OCI-LY7 (cell line): ENCODE results near the gene IL1RN.

Experiments
- EZH2phosphoT487 ChIP-seq: fragments of 200-600 bp; sonication (generic); IDR thresholded peaks from 2 replicates; pipeline ENCODE4 v1.6.1; 2018; ENCODE audit warnings: low read depth, borderline replicate concordance, mild to moderate bottlenecking, mixed run types, antibody characterized with exemption, low read length, moderate library complexity, mixed read lengths
- TF ChIP-seq, protein P1 (sequence below): fragments of 200-600 bp; sonication (generic); conservative IDR thresholded peaks from 2 replicates; pipeline ENCODE4 v1.5.1; 2014; ENCODE audit warnings: mild to moderate bottlenecking, antibody characterized with exemption, low read length, moderate library complexity, mixed read lengths

GRCh38 chr2:113162173-113162572, 34.8 kb downstream of the IL1RN start:
- TF ChIP-seq, protein P1, sequence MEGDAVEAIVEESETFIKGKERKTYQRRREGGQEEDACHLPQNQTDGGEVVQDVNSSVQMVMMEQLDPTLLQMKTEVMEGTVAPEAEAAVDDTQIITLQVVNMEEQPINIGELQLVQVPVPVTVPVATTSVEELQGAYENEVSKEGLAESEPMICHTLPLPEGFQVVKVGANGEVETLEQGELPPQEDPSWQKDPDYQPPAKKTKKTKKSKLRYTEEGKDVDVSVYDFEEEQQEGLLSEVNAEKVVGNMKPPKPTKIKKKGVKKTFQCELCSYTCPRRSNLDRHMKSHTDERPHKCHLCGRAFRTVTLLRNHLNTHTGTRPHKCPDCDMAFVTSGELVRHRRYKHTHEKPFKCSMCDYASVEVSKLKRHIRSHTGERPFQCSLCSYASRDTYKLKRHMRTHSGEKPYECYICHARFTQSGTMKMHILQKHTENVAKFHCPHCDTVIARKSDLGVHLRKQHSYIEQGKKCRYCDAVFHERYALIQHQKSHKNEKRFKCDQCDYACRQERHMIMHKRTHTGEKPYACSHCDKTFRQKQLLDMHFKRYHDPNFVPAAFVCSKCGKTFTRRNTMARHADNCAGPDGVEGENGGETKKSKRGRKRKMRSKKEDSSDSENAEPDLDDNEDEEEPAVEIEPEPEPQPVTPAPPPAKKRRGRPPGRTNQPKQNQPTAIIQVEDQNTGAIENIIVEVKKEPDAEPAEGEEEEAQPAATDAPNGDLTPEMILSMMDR: no peak
- TF ChIP-seq EZH2phosphoT487: no peak
